HG02870 (cell line): Measurements from ENCODE around the gene KDM3A.
"Not testable (repeated sequence)": the region's sequence is repeated elsewhere in the genome, so short reads cannot be mapped to it uniquely, and the experiment has no call there.

Experiments
- ATAC-seq: cut with Tn5 transposase; IDR thresholded peaks from one replicate; pipeline ENCODE4 v1.9.1; 2021; ENCODE audit warnings: mild to moderate bottlenecking, moderate library complexity; ENCODE audit not compliant: unreplicated experiment

The KDM3A gene

GRCh38 chr2:86471637-86472036 lies 30.5 kb downstream of the KDM3A start:
- no peak for ATAC-seq

- no peak for ATAC-seq
Measured at GRCh38 chr2:86476092-86476491, 34.9 kb downstream of the KDM3A start.

- ATAC-seq, result no peak
Measured at GRCh38 chr2:86476918-86477317, 35.7 kb downstream of the KDM3A start.

GRCh38 chr2:86477349-86477748 lies 36.2 kb downstream of the KDM3A start:
- no peak for ATAC-seq

GRCh38 chr2:86480105-86480504 lies 38.9 kb downstream of the KDM3A start:
- no peak for ATAC-seq

GRCh38 chr2:86482034-86482433 lies 40.9 kb downstream of the KDM3A start:
- ATAC-seq, result no peak

GRCh38 chr2:86484385-86484784 lies 43.2 kb downstream of the KDM3A start:
- no peak for ATAC-seq

- ATAC-seq, result no peak
Measured at GRCh38 chr2:86485103-86485502, 43.9 kb downstream of the KDM3A start.

GRCh38 chr2:86485802-86486201 lies 44.6 kb downstream of the KDM3A start:
- no peak for ATAC-seq

GRCh38 chr2:86487062-86487461 lies 45.9 kb downstream of the KDM3A start:
- ATAC-seq, result no peak

GRCh38 chr2:86488561-86489250 lies 47.5 kb downstream of the KDM3A start:
- no peak for ATAC-seq

GRCh38 chr2:86489542-86489941 lies 48.4 kb downstream of the KDM3A start:
- no peak for ATAC-seq

GRCh38 chr2:86490245-86490644 lies 49.1 kb downstream of the KDM3A start:
- ATAC-seq, result no peak

- no peak for ATAC-seq
Measured at GRCh38 chr2:86491088-86491487, 49.9 kb downstream of the KDM3A start.

- ATAC-seq, result no peak
Measured at GRCh38 chr2:86492048-86492453, 50.9 kb downstream of the KDM3A start.

- not testable (repeated sequence) for ATAC-seq
Measured at GRCh38 chr2:86496391-86496790, 55.2 kb downstream of the KDM3A start.

- ATAC-seq, result no peak
Measured at GRCh38 chr2:86498468-86499260, 57.5 kb downstream of the KDM3A start.

GRCh38 chr2:86499326-86499725 lies 58.2 kb downstream of the KDM3A start:
- ATAC-seq, result no peak

GRCh38 chr2:86500325-86501083 lies 59.3 kb downstream of the KDM3A start:
- ATAC-seq, result no peak

- ATAC-seq, result no peak
Measured at GRCh38 chr2:86507600-86507999, 66.4 kb downstream of the KDM3A start.

- ATAC-seq, result no peak
Measured at GRCh38 chr2:86510436-86510933, 69.3 kb downstream of the KDM3A start.
